KG1 (cell line): Measurements from ENCODE around the gene MSI2.
A peak's percentile ranks its signal among the peaks of the same experiment; 100 is the strongest.

Experiments
- DNase-seq: peaks from one replicate; lab custom pipeline; 2025; lab: John Stamatoyannopoulos, UW

The MSI2 gene

DNA sequence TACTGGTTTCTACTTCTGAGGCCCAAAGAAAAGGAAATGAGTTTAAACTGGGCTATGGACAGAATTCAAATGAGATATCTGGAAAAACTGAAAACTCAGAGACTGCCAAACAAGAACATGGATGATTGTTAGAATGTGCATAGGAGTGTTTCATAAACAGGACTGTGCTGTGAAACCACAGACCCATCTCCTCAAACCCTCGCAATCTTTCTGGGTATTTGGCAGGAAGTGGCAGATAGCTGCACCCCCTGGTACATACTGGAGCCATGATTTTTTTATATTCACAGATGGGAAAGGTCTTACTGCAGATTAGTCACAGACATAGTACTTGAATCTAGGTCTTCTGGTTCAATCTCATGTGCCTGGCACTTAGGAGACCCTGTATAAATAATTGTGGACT, 343.8 kb downstream of the MSI2 start:
- DNase-seq = peak; percentile 31

DNA sequence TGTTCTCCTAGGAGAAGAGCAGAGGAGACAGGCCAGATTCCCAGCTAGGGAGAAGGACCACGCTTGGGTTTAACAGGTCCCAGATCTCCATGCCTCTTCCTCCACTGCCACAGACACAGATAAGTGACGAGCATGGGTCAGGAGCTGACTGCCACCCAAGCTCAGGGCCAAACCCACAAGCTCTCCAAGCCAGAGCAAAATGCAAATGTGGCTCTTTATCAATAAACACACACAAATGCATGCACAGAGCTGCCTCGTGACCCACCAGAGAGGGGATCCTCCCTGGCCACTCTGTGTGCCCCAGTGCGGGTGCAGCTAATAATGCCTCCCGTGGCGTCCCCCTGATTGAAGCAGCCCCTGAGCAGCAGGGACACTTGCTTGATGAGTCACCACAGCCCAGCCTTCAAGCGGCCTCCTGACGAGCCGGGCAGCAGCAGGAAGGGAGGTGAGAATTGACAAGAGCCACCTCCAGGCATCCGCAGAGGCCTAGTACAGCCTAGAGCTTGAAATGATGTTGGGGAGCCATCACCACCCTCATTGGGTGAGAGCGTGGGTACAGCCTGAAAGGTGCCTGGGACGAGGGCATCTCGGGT, 344.9 kb downstream of the MSI2 start:
- DNase-seq = no peak

GRCh38 chr17:57602896-57603295, 346.6 kb downstream of the MSI2 start:
- DNase-seq = no peak

DNA sequence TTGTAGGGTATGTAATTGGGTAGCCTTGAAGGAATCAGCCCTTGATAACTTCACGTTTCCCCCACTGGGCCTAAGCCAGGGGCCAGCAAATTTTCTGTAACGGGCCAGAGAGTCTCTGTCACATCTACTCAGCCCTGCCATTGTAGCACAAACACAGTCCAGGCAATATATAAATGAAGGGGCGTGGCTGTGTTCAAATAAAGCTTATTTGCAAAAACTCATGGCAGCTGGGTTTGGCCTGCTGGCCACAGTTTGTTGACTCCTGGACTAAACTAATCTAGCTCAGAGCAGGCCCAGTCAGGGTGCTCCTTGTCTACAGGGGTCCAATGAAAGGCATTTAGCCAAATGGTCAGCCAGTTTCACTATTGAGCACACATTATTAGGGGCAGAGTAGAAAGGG, 347.2 kb downstream of the MSI2 start:
- no peak for DNase-seq

- peak; percentile 22 for DNase-seq
These were observed 347.7 kb downstream of the MSI2 start for GRCh38 chr17:57603978-57604377.

- no peak for DNase-seq
These were observed 348.7 kb downstream of the MSI2 start for GRCh38 chr17:57604771-57605674.

DNA sequence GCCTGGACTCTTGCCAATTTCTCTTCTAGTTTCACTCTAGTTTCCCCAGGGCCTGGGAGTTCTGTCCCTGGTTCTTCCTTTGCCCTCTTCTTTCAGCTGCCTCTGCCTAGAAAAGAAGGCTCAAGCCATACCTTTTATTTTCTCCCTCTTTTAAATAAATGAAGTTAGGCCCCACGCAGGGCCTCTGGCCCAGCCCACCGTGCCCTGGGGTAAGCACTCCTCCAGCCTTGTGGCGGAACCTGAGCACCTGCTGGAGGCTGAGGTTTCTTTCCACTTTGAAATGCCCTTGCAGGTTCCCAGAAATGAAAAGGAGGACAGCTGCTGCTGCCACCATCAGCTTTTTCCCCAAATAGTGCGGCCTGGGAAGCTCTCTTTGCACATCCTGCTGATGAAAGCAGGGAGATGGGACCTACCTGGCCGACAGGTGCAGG, 349.4 kb downstream of the MSI2 start:
- DNase-seq = no peak

GRCh38 chr17:57606111-57606875, 350.0 kb downstream of the MSI2 start:
- DNase-seq = no peak

DNA sequence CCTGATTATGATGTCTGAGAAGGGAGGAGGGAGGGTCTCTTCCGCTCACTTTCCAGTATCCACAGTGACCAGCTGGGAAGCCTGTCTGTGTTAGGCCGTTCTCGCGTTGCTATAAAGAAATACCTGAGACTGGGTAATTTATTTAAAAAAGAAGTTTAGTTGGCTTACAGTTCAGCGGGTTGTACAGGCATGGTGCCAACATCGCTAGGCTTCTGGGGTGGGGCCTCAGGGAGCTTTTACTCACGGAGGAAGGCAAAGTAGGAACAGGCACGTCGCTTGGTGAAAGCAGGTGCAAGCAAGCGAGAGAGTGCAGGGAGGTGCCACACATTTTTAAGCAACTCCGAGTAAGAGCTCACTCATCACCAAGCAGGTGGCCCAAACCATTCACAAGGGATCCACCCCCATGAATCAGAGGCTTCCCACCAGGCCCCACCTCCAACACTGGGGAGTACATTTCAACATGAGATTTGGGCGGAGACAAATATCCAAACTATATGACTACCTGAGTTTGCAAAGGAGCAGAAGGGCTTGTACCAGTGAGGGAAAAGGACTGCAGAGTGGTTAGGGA, 351.3 kb downstream of the MSI2 start:
- no peak for DNase-seq

GRCh38 chr17:57608369-57609124, 352.2 kb downstream of the MSI2 start:
- no peak for DNase-seq

DNA sequence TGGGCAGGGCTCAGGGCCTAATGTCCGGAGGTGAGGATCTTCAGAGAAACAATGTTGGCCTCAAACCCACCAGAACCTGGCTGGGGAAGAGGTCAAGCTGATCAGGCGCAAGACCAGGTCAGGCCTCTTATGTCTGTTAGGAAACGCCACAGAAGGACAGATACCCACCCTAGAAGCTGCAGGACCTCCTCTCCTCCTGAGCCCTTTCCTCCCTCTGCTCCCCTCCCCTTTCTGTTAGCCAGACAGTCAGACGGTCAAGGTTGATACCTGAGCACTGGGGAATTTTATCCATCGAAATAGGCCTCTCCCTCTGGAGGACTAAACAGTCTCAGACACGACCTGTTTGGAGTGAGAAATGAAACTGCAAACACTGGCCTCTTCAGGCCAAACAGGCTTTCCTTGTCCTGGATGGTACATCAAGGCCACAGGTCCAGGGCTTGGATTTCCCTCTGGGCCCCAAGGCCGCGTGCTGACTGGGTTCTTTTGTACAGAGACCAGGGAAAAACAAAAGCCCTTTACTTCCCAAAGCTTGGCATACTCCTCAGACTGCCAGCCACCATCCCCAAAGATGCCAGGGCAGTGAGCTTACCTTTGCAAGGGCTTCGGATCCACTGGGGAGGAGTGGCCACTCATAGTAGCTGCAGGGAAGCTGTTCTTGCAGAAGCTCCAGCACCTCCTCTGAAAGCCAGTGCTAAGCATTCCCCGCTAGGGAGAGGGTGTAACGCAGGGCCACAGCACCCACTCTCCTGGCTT, 353.0 kb downstream of the MSI2 start:
- DNase-seq = no peak

DNA sequence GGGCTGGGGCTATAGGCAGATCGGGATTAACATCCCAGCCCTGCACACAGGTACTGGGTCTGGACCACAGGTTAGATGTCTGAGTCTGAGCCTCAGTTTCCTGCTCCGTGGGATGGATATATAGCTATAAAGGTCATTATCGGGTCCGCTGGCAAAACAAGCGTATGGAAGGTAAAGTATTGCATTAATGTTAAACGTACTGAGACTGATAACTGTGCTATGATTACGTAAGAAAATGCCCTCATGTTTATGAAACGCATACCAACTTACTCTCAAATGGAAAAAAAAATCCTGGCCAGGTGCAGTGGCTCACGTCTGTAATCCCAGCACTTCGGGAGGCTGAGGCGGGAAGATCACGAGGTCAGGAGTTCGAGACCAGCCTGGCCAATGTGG, 353.6 kb downstream of the MSI2 start:
- no peak for DNase-seq

DNA sequence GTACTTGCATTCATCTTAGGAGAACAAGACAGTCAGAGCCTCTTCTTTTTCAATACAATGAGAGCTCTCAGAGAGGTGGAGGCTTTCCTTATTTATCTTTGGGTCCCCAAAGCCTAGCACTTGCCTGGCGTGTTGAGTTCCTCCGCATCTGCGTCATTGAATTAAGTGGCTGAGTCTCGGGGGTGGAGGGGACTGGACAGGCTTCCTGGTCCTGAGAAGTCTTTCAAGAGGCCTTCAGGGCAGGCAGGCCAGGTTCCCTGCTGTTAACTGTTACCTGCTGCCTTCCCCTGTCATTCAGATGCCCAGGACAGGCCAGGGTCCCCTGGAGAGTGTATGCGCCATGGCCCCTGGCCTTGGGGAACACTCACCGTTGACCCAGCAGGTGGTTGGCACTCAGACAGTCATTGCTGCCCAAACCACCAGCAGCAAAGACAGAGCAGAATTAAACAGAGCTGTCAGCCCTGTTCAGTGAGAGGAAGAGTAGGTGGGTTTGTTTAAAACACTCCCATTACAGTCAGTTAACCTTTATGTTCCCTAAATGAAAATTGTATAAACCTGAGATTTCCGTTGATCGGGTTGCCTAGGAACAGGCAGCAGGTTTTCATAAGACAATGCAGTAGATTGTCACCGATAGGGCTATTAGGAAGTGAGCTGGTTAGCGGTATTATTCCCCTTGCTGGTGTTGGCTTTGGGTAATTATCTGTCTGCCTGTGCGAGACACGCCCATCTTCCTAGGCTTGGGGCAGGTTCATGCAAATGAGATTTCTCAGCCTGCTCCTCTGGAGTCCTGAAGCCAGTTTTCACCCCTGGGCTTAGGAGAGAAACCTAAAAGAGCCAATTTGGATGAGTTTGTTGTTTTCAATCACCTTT, 356.1 kb downstream of the MSI2 start:
- no peak for DNase-seq

DNA sequence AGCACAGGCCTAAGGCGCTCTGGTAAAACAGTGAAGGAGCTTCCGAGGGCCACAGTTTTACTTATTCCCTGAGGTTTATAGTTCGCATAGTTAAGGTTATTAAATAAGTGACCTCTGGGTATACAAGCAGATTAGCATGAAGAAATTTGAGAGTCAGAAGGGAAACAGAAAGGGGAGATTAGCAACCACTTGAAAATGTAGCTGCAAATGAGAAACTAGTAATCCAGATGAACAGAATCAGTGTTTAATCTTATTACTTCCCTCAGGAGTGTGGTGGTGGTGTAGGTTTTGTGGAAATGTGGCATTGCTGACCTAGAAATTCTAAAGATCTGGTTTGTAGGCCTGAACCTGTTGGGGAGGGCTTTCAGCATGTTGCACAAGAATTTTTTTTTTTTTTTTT, 358.4 kb downstream of the MSI2 start:
- DNase-seq = no peak

- no peak for DNase-seq
These were observed 359.8 kb downstream of the MSI2 start for GRCh38 chr17:57615836-57616757.

DNA sequence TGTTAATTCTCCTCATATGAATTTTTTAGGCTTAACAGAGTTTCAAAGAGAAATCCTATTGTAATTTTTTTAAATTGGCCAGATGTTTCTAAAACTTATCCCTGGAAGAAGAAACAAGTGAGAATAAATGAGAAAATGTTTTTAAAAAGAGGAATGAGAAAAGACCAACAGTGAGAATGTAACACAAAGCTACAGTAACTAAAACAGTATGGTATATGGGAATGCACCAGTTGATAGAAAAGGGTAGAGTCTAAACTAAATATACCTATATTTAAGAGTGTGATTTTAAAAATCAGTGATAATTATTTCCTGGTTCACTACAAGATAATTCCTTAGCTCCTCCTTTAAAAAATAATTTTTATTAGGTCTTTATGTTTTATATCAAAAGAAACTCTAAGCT, 360.9 kb downstream of the MSI2 start:
- DNase-seq = no peak

DNA sequence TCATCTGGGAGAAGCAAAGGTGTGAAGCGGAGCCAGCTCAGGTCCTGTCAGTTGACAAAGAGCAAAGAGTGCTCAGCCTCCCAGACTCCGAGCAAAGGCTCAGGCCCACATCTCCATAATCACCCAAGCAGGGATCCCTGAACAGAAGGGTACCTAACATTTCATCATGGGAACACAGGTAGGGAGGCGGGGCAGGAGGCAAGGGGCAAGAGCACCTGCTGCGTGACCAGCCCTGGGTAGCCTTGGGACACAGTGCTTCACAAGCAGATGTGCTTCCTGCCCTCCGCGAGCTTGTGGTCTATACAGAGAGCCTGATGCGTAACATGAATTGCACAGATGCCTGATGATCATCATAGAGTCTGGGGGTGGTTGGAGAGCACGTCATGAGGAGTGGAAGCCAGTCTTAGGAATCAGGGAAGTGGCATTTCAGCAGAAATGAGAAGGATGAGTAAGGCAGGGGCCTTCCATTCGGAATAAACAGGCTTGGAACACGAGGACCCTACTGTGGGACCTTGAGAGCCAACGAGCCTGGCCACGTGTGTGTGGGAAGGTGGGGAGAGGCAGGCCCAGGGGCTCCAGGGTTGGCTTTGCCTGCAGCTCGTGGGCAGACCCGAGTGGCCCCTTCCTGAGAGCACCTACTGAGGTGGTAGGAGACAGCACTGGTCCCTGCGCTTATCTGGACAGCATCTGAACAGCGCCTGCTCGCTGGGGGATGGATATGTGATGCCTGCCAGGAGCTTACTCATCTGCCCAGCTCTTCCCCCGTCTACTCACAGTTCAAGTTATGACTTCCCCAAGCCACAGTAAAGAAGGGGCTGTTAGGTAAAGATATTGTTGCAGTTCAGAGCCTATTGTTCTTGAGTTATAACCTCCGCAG, 363.0 kb downstream of the MSI2 start:
- no peak for DNase-seq

GRCh38 chr17:57620576-57620975, 364.3 kb downstream of the MSI2 start:
- no peak for DNase-seq
